ENCODE results near the gene VPS37B.

GRCh38 chr12:122932207-122932606 is 36.3 kb upstream of the VPS37B start:
- TF ChIP-seq POLR2A (IDR thresholded peaks at IDR 0.05; ENCODE audit: low read depth), result no peak
- TF ChIP-seq CTCF (IDR thresholded peaks at IDR 0.05), result no peak
- TF ChIP-seq POLR2AphosphoS5 (IDR thresholded peaks at IDR 0.05), result no peak
- TF ChIP-seq EP300 (IDR thresholded peaks at IDR 0.05), result no peak

Measured in esophagus muscularis mucosa (tissue), 4 donors.